HG02678 (cell line): ENCODE results near the gene SCRN1.
"Not testable (repeated sequence)": the region's sequence is repeated elsewhere in the genome, so short reads cannot be mapped to it uniquely, and the experiment has no call there.

Source experiments
- ATAC-seq: cut with Tn5 transposase; IDR thresholded peaks from one replicate; pipeline ENCODE4 v1.9.1; 2021; ENCODE audit warnings: mild to moderate bottlenecking, moderate library complexity; ENCODE audit not compliant: unreplicated experiment

SCRN1 gene

DNA sequence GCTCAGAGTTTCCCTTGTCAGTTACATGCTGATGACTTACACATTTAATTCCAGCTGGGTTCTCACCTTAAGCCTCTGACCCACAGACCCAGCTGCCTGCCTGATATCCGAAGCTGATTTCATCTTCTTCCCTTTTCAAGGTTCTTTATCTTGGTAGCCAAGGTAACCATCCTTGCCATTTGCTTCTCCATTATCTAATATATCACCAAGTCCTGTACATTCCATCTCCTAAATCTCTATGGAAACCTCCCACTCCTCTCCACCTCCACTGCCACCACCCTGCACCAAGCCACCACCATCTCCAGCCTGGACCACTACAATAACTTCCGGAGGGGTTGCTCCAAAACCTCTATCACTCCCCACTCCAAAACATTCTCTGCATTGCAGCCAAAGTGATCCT is 19.9 kb downstream of the SCRN1 start:
- ATAC-seq: no peak

DNA sequence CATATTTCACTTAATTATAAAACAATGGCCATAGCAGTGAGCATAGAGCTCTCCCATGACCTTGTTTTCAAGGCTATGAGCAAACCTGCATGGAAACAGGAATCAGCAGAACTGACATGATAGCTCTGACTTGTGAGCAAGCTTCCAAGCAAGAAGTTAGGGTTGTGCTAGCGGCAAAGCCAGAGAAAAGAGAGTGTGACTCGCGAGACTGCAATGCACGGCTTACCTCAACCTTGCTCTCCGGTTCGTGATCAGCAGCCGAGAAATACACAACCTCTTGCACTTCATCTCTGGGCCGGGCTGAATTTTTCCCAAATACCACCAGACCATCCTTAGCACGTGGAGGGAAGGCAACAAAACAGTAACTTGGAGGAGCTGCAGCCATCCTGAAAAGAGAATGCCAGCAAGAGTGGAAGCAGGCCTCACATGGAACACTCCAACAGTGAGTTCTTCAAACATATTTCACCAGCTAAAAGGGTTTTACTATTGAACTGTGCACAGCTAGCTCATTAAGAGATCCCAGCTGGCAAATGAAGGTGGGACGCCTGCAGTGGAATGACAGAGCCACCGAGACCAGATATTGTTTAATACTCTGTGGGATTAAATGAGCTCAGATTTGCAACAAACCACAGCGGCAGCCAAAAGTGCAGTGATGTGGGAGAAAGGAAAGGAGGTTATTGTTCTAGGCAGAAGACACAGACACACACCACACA is 20.8 kb downstream of the SCRN1 start:
- ATAC-seq: no peak

DNA sequence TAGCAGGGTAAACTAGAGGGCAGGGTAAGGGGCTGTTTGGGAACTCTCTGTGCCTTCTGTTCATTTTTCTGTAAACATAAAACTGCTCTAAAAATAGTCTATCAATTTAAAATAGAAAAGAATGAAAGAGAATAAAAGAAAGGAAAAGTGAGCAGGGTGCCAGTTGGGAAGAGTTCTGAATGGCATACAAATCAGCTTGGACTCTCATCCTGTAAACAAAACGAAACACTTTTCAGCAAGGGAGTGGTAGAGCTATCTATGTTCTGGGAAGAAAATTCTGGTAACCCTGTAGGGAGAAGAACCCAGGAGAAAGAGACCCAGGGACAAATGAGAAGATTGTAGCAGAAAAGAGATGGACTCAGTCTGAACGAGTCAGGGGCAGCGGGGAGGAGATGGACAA is 24.6 kb downstream of the SCRN1 start:
- ATAC-seq: no peak

DNA sequence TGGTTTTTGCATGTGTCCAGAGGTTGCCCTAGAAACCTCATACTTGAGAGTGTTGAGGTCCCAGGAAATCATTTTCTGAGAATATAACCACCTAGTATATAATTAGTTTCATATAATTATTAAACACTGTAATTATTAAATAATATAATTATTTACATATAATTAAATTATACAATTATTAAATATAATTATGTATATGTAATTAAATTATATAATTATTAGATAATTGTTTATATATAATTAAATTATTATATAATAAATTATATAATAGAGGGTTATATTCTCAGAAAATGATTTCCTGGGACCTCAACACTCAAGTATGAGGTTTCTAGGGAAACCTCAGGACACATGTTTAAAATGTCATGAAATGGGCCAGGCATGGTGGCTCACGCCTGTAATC is 27.6 kb downstream of the SCRN1 start:
- ATAC-seq: no peak

DNA sequence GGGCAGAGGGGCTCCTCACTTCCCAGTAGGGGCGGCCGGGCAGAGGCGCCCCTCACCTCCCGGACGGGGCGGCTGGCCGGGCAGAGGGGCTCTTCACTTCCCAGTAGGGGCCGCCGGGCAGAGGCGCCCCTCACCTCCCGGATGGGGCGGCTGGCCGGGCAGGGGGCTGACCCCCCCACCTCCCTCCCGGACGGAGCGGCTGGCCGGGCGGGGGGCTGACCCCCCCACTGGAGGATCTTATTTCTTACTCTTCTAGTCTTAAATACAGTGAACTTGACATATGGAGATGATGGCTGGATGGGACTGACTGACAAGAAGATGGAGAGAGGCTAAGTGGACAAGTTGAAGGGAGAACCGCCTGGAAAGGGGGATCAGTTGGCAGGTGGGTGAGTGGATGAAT is 28.0 kb downstream of the SCRN1 start:
- ATAC-seq: not testable (repeated sequence)

DNA sequence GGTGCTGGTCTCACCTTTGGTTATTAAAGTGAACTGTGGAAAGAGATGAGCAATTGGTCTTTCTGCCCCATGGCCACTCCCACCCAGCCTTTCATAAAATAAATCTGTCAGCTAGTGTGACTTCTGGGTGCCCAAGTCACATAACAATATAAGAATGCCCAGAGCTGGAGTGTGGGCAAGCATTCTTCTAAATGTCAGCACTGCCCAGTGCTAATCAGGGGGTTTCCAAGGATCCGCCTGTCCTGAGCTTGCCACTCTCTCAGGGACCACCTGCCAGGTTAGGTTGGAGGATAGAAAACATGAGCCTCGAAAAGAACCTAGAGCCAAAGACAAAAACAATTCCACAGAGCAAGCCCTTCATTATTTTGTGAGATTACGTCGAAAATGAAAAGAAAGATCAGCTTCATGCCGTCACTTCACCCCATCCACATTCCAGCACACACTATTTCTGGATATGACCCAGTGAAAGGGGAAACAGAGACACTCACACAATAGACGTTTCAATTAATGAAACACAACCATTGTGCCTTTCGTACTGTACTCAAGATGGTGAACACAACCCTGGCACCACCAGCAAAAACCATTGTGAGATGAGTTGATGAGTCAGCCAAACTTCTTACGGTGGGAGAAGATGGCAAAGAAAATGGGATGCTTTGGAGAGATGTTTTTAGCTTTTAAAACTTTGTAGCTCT is 30.8 kb downstream of the SCRN1 start:
- ATAC-seq: no peak

DNA sequence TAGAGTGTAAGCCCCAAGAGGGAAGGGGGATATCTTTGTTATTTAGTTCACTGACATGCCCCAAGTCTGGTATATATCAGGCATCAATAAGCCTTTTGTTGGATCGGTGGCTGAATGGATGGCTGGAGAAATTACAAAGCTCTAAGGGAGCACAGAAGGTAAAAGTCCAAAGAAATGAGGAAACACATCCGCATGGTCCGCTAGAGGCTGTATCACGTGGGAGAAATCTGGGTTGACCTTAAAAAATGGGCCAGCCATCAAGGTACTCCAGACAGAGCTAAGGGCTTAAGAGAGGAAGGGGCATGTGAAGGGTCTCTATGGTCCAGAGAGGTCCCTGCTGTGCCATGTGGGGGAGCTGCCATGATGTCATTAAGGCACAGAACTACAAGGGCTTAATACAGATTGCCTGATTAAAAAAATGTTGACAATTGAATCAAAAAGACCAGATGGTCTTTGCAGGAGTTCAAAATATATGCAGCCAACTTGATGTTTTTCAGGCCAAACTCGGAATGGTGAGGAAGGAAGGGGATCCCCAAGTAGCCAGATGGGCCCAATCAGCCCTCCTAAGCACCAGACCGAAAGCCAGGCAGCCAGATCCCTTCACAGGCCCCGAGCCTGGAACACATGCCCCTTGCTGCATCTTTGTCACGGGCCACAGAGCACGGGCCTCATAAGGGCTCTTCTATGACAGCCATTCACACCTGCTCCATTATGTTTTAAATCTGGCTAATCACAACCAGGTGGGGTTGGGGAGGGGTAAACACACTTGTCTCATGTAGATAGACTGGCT is 31.9 kb downstream of the SCRN1 start:
- no peak for ATAC-seq

DNA sequence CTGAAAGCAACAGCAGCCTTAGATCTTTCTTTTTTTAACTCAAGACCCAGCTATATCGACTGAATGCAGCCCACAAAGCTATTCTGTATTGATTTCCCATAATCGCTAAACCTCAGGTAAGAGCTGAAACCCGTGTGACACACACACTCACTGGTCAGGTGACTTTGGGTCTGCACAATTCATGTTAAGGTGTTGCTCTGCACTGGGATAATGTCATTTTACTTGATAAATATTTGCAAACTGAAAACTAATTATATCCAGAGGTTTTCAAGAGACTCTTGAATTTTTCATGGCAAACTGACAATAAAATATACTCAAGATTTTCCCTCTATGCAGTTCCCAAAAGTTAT is 33.1 kb downstream of the SCRN1 start:
- no peak for ATAC-seq

DNA sequence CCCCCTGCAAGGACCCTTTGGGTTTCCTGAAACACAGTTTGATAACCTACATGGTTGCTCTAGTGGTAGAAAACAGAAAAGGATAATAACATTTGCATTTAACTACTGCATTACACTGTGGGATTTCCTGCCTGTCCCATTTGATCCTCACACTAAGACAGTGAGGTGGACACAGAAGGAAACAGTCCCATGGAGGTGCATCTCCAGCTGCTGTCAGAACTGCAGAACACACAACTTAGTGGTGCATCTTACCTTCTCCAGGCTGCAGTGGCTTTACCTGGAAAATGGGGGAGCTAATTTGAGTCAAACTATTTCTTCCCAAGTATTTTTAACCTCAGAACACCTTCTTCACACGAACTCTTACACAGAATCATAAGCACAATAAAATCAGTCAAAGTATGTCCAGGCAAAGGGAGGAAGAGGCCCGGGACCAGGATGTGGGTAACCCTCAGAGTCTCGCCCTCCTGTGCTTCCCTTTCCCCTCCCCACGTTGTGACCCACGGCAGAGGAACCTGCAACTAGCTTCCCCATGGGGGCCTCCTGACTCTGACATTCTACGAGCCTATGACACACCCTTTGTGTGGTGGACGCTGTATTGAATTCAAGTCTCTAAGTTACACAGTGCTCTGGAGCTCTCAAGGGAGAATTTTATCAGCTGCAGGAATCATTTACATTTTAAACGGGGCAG is 33.7 kb downstream of the SCRN1 start:
- no peak for ATAC-seq

DNA sequence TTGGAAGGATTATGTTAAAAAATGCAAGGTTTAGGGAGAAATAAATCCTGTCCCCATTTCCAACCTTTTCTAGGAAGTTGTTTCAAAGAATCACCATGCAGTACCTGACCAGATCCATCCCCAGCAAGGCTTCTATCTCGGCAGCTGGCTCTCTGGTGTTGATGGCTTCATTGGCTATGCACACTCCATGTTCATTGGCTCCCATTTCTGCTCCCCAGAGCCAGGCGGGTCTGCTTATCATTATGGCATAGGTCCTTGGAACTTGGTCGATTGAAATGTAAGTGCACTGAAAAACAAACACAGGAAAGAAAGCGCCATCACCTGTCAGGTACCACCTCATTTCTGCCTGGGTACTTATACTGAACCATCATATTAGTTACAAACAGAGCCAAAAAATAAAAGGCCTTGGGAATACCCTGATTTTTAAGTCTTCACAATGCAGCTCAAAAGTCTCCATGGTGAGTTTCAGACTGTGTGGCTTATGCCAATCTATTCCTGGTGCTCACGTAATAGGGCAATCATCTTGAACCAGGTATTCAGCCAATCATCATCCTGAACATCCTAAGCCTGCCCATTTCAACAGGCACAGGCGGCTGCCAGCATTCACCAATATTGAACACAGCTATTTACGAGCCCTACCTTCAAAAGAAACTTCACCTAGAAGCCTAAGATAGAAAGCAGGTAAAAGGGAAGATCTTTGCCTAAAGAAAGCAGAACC is 34.4 kb downstream of the SCRN1 start:
- ATAC-seq: no peak

DNA sequence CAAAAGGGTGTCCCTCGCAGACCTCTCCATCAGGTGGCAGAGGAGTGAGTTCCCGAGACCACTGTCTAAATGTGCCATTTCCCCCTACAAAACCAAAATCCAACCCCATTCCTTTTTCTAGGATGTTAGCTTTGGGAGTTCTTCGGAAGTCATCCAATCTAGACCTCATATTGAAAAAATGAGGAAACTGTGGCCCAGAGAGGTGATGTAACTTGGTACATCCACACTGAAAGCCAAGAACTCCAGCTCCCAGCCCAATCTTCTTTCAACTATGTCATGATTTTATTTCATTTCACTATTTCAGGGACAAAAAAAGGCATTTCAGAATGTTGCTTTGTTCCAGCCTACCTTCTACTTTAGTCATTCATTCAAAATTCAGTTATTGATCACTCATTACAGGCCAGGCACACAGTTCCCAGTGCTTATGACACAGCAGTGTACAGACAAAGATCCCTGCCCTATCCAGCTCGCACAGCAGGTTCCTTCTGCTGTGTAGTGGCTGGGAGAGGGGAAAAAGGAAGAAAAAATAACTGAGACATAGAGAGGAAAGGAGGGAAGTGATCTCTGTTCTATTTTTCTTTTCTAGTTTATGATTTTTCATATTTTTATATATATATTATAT is 35.8 kb downstream of the SCRN1 start:
- ATAC-seq: no peak

DNA sequence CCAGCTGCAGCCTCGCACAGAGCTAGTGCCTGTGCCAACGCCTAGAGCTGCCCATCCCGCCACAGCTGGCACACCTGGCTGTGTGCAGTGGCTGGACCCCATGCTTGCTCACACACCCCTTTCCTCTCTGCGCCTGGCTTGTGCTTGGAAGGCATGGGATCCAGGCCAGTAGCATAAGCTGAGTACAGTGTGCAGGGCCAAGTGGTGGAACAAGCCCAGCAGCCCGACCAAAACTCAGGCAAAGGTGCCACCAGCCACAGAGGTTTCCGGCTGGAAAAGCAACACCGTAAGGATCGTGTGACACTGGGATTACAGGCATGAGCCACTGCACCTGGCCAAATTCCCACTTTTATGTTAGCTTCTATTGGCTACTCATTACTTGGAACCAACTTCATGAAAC is 38.4 kb downstream of the SCRN1 start:
- ATAC-seq: no peak

DNA sequence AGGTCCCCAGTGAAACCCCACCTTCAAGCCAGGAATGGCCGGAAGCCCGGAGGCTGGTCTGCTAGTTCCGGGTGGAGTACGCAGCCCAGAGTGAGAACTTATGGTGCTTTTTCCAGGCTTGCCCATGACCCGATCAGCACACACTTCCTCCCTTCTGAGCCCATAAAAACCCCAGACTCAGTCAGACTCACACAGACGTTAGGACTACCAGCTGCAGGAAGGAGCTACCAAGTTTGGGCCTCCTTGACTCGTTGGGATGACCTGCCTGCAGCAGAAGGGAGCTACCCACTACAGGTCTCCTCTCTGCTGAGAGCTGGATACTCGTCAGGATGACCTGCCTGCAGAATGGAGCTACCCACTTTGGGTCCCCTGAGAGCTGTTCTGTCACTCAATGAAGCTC is 39.1 kb downstream of the SCRN1 start:
- ATAC-seq: no peak

DNA sequence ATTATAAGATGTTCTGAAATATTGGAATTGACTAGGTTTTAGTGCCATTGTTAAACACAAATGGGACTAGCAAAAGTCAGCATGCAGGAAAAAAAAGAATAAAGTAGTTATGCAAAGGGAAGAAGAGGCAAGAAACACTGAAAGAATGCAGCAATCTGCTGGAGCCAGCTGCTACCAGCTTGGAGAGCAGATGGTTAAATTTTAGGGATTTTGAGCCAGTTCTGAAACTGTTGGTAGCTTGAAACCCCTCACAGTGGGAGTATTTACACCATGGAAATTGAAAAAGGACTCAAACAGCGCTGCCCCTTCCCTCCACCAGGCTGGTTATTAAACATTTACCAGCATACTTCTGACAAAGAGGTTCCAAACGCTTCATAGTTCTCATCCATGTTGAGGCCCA is 41.0 kb downstream of the SCRN1 start:
- ATAC-seq: no peak

DNA sequence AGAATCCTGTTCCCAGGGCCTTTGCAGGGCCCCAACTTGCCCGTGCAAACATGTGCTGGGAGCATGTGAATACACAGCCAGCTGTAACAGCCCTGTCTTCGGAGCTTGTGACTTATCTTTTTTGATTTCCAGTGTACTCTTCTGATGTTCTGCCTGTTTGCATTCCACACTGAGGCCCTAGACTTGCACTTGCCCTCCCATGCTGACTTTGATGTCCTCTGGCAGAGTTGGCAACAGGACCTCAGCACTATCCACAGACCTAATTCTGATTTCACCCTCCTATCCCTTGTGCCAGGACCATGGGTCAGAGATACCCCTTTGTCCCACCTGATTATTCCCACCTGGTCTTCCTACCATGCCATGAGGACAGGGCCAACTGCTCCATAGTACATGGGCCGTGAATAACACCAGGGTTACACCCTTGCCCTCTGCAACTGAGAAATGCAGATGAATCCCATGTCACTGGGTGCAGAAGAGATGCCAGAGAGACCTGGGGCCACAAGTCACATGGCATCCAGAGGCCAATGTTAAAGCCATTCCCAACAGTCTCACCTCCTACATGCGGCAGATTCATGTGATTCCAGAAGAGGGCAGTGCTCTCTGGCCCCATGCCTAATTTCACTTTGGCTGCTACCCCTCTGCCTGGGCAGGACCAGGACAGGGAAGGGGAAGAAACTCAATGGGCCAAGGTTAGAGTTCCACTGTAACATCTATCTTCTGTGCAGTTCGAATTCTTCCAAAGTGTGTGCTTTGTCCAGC is 43.0 kb downstream of the SCRN1 start:
- no peak for ATAC-seq

DNA sequence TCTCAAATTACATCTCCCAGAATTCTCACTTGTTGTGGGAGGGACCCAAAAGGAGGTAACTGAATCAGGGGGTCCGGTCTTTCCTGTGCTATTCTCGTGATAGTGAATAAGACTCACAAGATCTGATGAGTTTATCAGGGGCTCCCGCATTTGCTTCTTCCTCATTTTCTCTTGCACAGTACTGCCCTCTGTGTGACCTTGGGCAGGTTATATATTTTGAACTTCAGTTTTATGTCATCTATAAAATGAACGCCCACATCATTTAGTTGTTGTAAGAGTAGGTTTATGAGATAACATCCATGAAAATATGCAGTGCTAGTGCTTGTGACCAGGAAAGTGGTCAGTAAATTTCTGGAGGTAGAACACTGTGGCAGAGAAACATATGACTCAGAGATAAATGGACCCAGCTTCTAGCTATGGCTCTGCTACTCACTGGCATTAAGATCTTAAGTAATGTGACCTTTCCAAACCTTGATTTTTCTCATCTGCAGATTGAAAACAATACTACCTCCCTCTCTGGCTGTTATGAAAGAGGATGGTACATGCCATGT is 44.3 kb downstream of the SCRN1 start:
- no peak for ATAC-seq

DNA sequence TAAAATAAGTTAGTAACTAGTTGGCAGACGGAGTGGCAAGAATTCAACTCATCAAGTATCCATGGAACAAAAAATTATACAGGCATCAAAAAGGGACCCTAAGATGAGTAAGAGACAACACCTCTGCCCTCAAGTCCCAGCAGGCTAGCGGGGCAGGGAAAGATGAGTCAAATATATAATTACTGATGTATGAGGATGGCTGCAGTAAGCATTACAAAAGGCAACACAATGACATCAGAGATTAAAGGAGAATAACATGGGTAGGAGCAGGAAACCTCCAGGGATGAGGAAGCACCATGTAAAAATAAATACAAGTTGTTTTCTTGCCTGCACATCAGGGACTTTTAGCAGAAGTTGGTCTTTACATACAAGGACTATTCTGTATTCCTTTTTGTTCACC is 49.4 kb downstream of the SCRN1 start:
- ATAC-seq: no peak

DNA sequence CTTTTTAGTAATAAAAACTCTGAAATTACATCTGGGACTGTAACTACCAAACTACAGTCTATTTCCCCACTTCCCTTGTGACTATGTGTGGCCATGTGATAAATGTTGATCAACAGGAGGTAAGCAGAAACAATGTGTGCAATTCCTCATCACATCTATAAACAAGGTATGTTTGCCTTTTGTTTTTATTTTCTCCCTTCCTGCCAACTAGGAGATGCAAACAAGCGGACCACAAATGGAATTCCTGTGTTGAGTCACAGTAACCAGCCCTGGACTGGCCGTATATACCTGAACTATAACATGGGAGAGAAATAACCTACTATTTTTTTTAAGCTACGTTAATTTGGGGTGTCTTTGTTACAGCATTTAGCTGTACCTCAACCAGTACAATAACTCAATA is 52.5 kb downstream of the SCRN1 start:
- ATAC-seq: no peak

DNA sequence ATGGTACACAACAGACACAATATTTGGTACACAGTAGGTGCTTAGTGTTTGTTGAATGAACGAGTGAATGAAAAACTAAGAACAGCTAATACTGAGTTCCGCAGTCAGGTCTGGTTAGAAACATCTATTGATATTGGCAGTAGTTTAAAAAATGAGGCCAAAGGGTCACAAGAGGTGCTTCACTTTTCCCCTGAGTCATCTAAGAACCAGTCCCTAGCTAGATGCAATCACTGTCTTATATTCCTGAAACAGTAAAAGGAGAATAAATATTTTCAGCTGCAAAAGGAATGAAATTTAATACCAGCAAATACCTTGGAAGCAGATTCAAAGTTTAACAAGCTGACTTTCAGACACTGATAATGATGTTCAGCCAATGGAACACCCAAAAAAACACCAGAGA is 54.5 kb downstream of the SCRN1 start:
- no peak for ATAC-seq
